Esophagus (tissue), 2 donors: ENCODE results near the gene DCANP1. TPM values are rescaled to one million over a fixed set of nuclear protein-coding genes. Genes with fewer than 3 reads are reported as not detected.
"Not testable (repeated sequence)": the region's sequence is repeated elsewhere in the genome, so short reads cannot be mapped to it uniquely, and the experiment has no call there.

Experiments
- H3K27ac ChIP-seq, 2 donors: one replicate each; pipeline ENCODE4 v1.5.1; 2013; ENCODE audit warnings: low read depth in 2 of 2, mild to moderate bottlenecking in 2 of 2, inconsistent platforms in 1 of 2, low read length in 1 of 2, moderate library complexity in 1 of 2
- H3K27me3 ChIP-seq, 2 donors: one replicate each; pipeline ENCODE4 v1.6.1; 2013; ENCODE audit warnings: low read length in 2 of 2, control low read depth in 1 of 2, mild to moderate bottlenecking in 1 of 2; ENCODE audit not compliant: insufficient read depth in 2 of 2, control insufficient read depth in 1 of 2
- H3K36me3 ChIP-seq, 2 donors: one replicate each; pipeline ENCODE4 v1.6.1; 2013; ENCODE audit warnings: low read length in 1 of 2; ENCODE audit not compliant: control insufficient read depth in 2 of 2, insufficient read depth in 2 of 2
- H3K4me1 ChIP-seq, 2 donors: one replicate each; pipeline ENCODE4 v1.6.1; 2013; ENCODE audit warnings: low read length in 1 of 2; ENCODE audit not compliant: control insufficient read depth in 2 of 2, insufficient read depth in 2 of 2
- H3K4me3 ChIP-seq, 2 donors: one replicate each; pipeline ENCODE4 v1.5.1; 2013; ENCODE audit warnings: low read length in 2 of 2, mild to moderate bottlenecking in 2 of 2, low read depth in 1 of 2, moderate library complexity in 1 of 2
- H3K9me3 ChIP-seq, 2 donors: one replicate each; pipeline ENCODE4 v1.6.1; 2013; ENCODE audit warnings: mild to moderate bottlenecking in 2 of 2, low read depth in 1 of 2, low read length in 1 of 2, moderate library complexity in 1 of 2; ENCODE audit not compliant: control insufficient read depth in 2 of 2, insufficient read depth in 1 of 2
- WGBS, 2 donors: extraction: QIAGEN DNeasy Blood & Tissue Kit; methylation state at CpG; one replicate each; pipeline ENCODE4 v1.1.7; 2013; 5-methylcytosine and 5-hydroxymethylcytosine counted together
- polyA plus RNA-seq, 2 donors: library from polyadenylated mRNA; stranded (reverse); fragments of 200-250 nt; gene quantifications; one replicate each; pipeline ENCODE4 v1.2.3, GENCODE V29; 2013
- donor health status: healthy with polysubstance abuse.
- donor health status: Bipolar disorder and iron deficiency.

Gene DCANP1
- under 1 TPM; 0.04 to 0.20 TPM for polyA plus RNA-seq

GRCh38 chr5:135447298-135447929 lies at the start of gene DCANP1:
DCANP1 (minus strand) TSS chr5:135447348; CDS start chr5:135447108, 240 bp downstream.
- Histone ChIP-seq H3K4me1 (no peaks in the 10 kb centered on the region), H3K4me3 (no peak within 1 kb of the TSS)
- 82 to 83% methylated on average over 5 of the region's 5 CpGs for WGBS, 2 donors

GRCh38 chr5:135495531-135495930 lies 48.4 kb upstream of the DCANP1 start:
- WGBS, 2 donors: 73 to 76% methylated on average over 4 of the region's 4 CpGs
- not testable (repeated sequence) for H3K4me3 ChIP-seq, H3K27ac ChIP-seq, H3K9me3 ChIP-seq, H3K27me3 ChIP-seq, H3K36me3 ChIP-seq
- H3K4me1 ChIP-seq: peaks cover 0 to 37% of the 10 kb centered on the region in 2 donors

More at GRCh38 chr5:135447298-135447929, at the start of gene DCANP1:
- H3K27me3 ChIP-seq: no peaks in the 10 kb centered on the region
- no peak within 1 kb of the TSS for H3K27ac ChIP-seq
- no peaks in the 10 kb centered on the region for H3K9me3 ChIP-seq
- H3K36me3 ChIP-seq: no peaks in the 10 kb centered on the region

GRCh38 chr5:135494196-135494595 lies 47.0 kb upstream of the DCANP1 start:
- H3K27ac ChIP-seq: peak overlapping the region; percentile 62 to 65
- WGBS, 2 donors: 53 to 56% methylated on average over 5 of the region's 5 CpGs
- H3K36me3 ChIP-seq: no peaks in the 10 kb centered on the region
- no peak overlapping the region for H3K4me3 ChIP-seq
- H3K27me3 ChIP-seq: no peaks in the 10 kb centered on the region
- H3K4me1 ChIP-seq: peaks cover 0 to 37% of the 10 kb centered on the region in 2 donors
- no peaks in the 10 kb centered on the region for H3K9me3 ChIP-seq

- H3K4me3 ChIP-seq: no peak overlapping the region
- WGBS, 2 donors: 39 to 67% methylated on average over 8 of the region's 8 CpGs
- peaks cover 0 to 34% of the 10 kb centered on the region in 2 donors for H3K4me1 ChIP-seq
- no peaks in the 10 kb centered on the region for H3K27me3 ChIP-seq
- H3K36me3 ChIP-seq: no peaks in the 10 kb centered on the region
- H3K27ac ChIP-seq: peak overlapping the region; percentile 62 to 65
- no peaks in the 10 kb centered on the region for H3K9me3 ChIP-seq
Observed at GRCh38 chr5:135493406-135494180, 46.4 kb upstream of the DCANP1 start.

GRCh38 chr5:135492319-135492626 lies 45.1 kb upstream of the DCANP1 start:
- Histone ChIP-seq H3K27ac (peak overlapping the region in 1 of 2 donors; percentile 51), H3K9me3 (no peaks in the 10 kb centered on the region), H3K27me3 (no peaks in the 10 kb centered on the region), H3K4me3 (no peak overlapping the region), H3K4me1 (peaks cover 0 to 31% of the 10 kb centered on the region in 2 donors), H3K36me3 (no peaks in the 10 kb centered on the region)
- 41 to 49% methylated on average over 3 of the region's 3 CpGs for WGBS, 2 donors

- Histone ChIP-seq H3K36me3 (no peaks in the 10 kb centered on the region), H3K9me3 (no peaks in the 10 kb centered on the region), H3K4me1 (peaks cover 0 to 31% of the 10 kb centered on the region in 2 donors), H3K27me3 (no peaks in the 10 kb centered on the region), H3K4me3 (no peak overlapping the region), H3K27ac (peak overlapping the region in 1 of 2 donors; percentile 51)
- 16 to 27% methylated on average over 40 of the region's 40 CpGs for WGBS, 2 donors
Observed at GRCh38 chr5:135491552-135492318, 44.6 kb upstream of the DCANP1 start.

- H3K36me3 ChIP-seq: no peaks in the 10 kb centered on the region
- H3K27ac ChIP-seq: no peak overlapping the region
- peaks cover 0 to 29% of the 10 kb centered on the region in 2 donors for H3K4me1 ChIP-seq
- no peaks in the 10 kb centered on the region for H3K9me3 ChIP-seq
- no peaks in the 10 kb centered on the region for H3K27me3 ChIP-seq
- WGBS, 2 donors: 39 to 56% methylated on average over 14 of the region's 14 CpGs
- no peak overlapping the region for H3K4me3 ChIP-seq
Observed at GRCh38 chr5:135491038-135491551, 43.9 kb upstream of the DCANP1 start.

GRCh38 chr5:135490245-135491037 lies 43.3 kb upstream of the DCANP1 start:
- no peak overlapping the region for H3K27ac ChIP-seq
- H3K4me1 ChIP-seq: peaks cover 0 to 28% of the 10 kb centered on the region in 2 donors
- no peak overlapping the region for H3K4me3 ChIP-seq
- no peaks in the 10 kb centered on the region for H3K36me3 ChIP-seq
- no peaks in the 10 kb centered on the region for H3K27me3 ChIP-seq
- 51 to 63% methylated on average over 49 of the region's 49 CpGs for WGBS, 2 donors
- no peaks in the 10 kb centered on the region for H3K9me3 ChIP-seq
